GM19035 (cell line): Measurements from ENCODE around the gene CLIP1.

ENCODE experiments used
- ATAC-seq: cut with Tn5 transposase; IDR thresholded peaks from one replicate; pipeline ENCODE4 v1.9.1; 2021; ENCODE audit not compliant: unreplicated experiment

The CLIP1 gene

DNA sequence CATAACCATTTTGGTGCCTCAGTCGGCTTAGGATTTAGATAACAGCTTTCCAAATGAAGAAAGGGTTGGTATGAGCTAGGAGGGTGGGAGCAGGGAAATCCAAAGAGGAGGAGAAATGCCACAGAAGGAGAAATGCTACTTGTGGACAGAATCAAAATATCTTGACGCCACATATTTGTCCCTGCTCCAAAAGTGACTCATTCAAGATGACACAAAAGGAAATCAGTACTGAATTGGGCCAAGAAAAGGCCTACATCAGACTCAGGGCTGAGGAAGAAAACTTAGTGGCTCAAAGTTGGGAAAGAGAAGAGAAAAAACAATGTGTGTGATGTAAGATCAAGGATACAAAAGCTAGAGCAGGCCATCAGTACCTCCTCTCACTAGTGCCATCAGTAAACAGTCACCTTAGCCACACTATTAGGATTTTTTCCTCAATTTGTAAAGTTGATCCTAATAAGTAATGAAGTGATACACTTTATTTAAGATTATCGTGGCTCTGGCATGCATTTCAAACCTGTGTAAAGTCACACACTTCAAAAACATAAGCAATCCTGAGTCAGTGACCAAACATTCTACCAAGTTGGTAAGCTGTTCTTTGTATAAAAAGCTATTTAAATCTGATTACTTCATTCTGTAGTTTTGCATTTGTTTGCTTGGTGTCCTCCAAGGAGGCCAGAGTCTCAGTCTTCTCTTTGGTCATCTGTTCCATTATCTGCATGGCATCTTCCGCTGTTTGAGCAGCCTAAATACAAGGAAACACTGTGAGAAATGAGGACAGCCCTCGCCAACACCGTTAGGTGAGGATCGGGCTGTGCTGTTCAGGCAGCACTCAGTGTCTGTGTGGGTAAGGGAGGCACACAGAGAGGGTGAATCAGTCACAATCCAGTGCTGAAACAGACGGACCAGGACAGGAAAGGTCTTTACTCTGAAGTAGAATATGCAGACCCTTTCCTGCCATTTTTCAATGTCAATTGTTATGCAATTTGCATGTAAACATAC is 103.6 kb downstream of the CLIP1 start:
- no peak for ATAC-seq

GRCh38 chr12:122312926-122313325 is 109.5 kb downstream of the CLIP1 start:
- ATAC-seq = no peak

GRCh38 chr12:122311696-122312095 is 110.8 kb downstream of the CLIP1 start:
- ATAC-seq = no peak

DNA sequence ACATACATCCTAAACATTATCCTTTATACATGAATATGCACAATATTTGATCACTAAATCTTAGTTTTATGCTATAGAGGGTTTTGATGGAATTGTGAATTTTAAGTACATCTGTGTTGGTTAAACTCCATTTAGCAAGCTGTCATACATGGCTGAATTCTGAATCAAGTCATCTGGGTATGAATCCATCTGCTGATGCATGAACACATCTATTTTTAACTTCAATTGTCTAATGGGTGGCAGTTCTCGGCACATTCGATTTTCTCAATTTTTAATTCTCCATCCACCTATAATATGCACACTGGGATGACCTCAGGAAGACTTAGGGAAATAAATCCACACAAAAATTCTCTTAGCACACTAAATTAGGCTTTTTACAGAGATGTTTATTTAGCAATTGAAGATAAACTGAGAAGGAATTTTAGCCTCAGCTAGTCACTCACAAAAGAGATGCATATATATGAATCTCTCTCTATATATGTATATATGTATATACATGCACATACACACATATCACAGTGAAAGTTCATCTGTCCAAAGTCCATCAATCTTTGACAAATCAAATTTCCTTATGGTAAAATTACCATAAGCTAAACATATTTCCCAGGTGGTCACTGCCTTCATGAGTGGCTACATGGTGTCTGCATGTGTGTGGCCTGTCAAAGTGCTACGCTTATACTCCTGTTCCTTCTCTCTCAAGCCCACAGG is 111.7 kb downstream of the CLIP1 start:
- ATAC-seq = no peak

DNA sequence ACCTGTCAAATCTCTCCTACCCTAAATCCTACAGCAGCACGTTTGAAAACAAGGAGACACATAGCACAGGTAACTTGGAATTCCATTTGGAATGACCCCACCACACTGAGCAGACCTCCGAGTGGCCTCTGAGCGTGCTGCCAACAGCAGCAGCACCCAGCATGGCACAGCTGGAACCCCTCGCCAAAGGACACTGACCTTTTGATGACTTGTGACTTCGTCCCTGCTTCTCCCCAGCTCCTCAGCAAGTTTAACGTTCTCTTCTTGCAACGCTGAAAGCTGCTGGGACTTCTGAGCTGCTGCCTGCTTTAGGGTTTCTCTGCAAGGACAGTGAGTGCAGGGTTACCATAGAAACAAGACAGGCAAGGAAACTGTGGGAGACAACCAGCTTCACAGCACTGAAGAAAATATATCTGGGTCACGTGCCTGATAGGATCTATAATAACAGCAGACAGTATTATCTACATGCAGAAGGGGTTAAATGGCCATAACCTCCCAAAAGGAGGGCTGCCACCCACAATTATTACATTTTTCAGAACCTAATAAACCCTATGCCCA is 112.8 kb downstream of the CLIP1 start:
- no peak for ATAC-seq

GRCh38 chr12:122308811-122309210 is 113.7 kb downstream of the CLIP1 start:
- no peak for ATAC-seq

GRCh38 chr12:122306407-122306806 is 116.1 kb downstream of the CLIP1 start:
- no peak for ATAC-seq

DNA sequence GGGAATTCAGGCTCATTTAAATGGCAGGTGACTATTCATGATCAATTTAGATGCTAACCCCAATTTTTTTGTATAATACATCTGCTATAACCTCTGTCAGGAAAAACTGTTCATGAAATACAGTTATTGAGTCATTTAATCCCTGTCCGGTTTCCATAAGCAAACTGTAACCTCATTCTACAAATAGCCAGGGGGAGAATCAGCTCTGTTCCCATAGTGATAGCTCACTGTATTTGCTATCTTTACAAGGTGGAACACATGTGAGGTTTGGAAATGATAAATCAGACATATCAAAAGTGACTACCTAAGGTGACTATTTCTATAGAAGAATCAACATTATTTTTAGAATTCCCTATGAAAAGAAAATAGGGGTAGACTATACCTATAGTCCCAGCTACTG is 117.5 kb downstream of the CLIP1 start:
- no peak for ATAC-seq

DNA sequence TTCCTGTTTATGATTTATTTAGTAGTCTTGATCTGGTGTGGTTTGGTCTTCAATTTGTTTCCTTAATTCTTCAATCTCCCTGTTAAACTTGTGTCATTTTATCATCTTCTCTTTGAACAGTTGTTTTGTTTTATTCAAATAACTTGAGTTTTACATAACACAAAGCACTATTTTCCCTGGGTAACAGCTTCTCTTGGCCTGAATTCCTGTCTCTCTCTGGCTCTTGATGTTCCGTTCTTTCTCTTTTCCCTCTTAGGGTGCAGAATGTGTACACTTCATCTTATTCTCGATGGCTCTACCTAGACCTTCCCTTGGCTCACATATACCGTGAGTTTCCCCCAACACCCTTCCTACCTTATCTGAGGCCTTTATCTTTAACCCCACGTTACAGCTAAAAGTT is 119.4 kb downstream of the CLIP1 start:
- ATAC-seq = no peak

DNA sequence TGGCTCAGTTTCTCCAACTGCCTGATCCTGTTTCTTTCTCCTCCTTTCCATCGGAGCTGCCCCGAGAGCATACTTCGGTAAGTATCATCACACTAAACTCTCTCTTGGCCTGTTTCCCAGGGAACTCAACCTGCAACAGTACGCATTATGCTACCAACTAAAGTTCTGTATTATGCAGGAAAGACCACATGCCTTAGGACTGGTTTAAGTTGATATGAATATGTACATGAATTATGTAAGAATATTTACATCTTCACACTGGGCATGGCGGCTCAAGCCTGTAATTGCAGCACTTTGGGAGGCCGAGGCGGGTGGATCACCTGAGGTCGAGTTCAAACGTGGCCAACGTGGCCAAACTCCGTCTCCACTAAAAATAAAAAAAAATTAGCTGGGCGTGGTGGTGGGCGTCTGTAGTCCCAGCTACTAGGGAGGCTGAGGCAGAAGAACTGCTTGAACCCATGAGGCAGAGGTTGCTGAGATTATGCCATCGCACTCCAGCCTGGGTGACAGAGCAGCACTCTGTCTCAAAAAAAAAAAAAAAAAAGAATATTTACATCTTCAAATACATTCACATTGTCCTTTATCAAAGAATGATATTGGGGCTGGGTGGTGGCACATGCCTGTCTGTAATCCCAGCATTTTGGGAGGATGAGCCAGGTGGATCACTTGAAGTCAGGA is 124.3 kb downstream of the CLIP1 start:
- no peak for ATAC-seq

GRCh38 chr12:122297494-122297893 is 125.0 kb downstream of the CLIP1 start:
- no peak for ATAC-seq

DNA sequence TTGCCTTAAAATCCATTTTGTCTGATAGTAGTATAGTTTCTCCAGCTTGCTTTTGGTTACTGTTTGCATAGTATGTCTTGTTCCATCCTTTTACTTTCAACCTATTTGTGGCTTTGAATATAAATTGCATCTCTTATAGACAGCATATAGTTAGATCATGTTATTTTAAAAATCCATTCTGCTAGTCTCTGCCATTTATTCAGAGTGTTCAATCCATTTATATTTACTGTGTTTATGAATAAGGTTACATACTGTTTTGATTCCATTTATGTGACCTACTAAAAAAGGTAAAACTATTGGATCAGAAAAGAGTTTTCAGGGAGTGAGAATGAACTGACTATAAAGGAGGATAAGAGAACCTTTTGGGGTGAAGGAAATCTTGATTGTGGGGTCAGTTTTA is 126.6 kb downstream of the CLIP1 start:
- no peak for ATAC-seq

GRCh38 chr12:122293081-122293480 is 129.4 kb downstream of the CLIP1 start:
- no peak for ATAC-seq

DNA sequence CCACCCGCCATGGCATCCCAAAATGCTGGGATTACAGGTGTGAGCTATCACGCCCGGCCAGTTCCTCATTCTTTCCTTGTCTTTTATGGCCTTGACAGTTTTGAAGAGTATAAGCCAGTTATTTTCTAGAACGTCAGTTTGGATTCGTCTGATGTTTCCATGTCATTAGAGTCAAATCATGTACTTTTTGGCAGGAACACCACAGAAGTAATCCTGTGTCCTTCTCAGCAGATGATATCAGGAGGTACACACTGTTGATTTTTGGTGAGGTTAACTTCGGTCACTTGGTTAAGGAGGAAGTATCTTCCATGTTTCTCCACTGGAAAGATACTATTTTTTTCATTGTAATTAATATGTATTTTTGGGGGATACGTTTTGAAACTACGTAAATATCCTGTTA is 131.0 kb downstream of the CLIP1 start:
- no peak for ATAC-seq

- no peak for ATAC-seq
Measured at GRCh38 chr12:122283680-122284079, 138.8 kb downstream of the CLIP1 start.

DNA sequence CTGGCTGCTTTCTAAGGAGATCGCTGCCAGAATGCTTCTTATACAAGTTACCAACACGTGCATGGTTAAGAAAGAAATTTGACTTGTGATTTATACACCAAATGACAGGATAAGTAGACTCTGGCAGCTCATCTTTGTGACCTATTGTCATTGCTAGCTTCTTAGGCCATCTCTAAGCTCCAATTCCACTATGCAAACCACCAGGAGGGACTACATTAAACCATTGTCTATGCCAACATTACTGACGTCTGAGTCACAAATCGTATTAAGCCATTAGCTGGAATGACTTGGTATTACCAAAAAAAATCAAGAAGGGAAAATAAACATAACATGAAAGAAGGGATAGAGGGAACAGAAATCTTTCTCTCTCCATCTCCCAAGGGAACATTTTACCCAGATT is 140.4 kb downstream of the CLIP1 start:
- ATAC-seq = no peak

- no peak for ATAC-seq
Measured at GRCh38 chr12:122276242-122276641, 146.2 kb downstream of the CLIP1 start.

DNA sequence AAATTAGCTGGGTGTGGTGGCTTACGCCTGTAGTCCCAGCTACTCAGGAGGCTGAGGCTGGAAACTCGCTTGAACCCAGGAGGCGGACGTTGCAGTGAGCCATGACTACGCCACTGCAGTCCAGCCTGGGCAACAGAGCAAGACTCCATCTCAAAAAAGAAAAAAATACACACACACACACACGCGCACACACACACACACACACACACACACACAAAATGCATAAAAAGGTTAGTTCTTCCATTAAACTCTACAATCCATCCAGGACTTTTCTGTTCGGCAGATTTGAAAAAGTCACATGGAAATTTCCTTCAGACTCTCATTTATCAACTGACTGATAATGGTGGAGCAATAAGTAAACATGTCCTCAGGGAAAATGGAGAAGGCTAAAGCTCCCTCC is 147.0 kb downstream of the CLIP1 start:
- no peak for ATAC-seq

DNA sequence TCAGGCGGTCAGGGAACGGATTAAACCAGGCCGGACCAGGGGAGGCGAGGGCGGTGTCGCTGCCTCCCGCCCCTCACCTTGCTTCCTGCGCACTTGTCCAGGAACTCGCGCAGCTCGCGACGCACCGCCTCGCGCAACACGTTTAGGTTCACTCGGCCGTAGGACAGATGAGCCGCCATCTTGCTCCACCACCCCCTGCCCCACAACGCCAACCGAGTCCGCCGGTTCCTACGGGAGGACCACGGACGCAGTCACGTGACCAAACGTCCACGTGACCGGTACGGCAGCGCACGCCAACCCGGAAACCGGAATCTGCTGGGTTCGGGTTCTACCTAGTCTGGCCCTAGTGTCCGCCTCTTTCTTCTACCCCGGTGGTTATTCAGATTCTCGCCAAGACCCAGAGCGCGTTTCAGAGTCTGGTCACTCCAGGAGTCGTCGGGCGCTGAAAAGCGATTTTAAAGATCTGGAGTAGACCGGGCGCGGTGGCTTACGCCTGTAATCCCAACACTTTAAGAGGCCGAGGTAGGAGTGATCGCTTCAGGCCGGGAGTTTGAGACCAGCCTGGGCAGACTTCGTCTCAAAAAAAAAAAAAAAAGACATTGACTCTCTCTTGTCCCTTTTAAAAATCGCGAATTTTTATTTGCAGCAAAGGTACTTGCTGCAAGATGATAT is 156.1 kb downstream of the CLIP1 start, which contains the start of gene VPS33A:
TSS of gene VPS33A (minus strand) at position 265 of the 672 bp plus-strand sequence. CDS start at position 179, 86 bp downstream.
- peak; percentile 86 for ATAC-seq

GRCh38 chr12:122265886-122266229 is 156.6 kb downstream of the CLIP1 start:
- peak; percentile 34 for ATAC-seq

GRCh38 chr12:122265476-122265875 is 157.0 kb downstream of the CLIP1 start:
- ATAC-seq = no peak
